HK-2 (cell line): Measurements from ENCODE around the gene RPL37A.

Experiments
- DNase-seq: peaks from one replicate; pipeline ENCODE4 v3.0.0-alpha.2; 2018; ENCODE audit not compliant: unreplicated experiment

RPL37A gene

DNA sequence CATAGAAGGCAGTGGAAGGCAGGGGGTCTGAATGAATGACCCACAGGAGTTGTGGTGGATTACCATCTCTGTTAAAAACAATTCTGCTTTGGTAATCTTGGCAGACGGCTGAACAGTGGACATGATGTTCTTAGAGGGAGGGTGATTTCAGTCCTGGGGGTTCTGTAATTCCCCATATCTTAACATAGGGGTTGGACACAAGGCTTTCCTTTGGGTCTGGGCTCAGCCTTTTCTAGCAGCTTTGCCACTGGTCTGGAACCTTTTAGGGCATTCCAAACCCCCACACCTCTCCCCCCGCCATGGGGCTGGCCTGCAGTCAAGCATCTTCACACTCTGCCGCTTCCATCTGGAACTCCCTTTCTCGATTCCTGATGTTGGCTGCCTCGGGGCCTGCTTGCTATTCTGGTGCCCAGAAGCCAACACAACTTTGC, 50.3 kb downstream of the RPL37A start:
- no peak for DNase-seq

DNA sequence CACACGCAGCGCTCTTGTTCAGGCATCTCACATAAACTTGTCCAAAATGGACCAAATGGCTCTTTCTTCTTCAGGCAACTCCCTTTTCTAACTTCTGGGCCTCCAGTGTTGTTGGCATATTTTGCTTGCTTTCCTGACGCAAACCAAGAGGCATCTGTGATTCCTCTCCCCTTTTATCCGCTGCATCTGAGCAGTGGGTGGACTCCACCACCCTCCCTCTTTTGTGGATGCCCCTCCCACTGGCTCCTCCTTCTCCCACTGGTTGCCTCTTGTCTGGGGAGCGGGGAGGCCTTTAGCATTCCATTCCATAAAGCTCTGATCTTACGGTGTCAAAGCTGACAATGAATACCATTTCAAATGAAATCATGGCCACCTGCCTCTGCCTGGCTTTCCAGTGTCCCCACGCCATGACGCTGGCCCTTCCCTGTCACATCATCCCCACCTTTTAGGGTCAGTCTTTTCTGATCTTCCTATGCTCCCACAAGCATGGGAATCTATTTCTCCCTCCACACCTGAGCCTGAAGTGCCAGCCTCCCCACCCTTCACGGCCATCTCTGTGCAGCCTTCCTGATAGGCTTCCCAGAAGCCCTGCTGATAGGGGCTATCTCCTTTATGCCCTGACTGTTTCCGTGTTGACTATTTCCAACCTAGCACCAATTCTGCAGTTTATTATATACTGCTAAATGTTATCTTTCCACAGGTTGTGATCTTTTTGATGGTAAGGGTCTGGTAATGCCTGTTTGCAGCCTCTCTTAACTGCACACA, 51.5 kb downstream of the RPL37A start:
- DNase-seq = no peak

DNA sequence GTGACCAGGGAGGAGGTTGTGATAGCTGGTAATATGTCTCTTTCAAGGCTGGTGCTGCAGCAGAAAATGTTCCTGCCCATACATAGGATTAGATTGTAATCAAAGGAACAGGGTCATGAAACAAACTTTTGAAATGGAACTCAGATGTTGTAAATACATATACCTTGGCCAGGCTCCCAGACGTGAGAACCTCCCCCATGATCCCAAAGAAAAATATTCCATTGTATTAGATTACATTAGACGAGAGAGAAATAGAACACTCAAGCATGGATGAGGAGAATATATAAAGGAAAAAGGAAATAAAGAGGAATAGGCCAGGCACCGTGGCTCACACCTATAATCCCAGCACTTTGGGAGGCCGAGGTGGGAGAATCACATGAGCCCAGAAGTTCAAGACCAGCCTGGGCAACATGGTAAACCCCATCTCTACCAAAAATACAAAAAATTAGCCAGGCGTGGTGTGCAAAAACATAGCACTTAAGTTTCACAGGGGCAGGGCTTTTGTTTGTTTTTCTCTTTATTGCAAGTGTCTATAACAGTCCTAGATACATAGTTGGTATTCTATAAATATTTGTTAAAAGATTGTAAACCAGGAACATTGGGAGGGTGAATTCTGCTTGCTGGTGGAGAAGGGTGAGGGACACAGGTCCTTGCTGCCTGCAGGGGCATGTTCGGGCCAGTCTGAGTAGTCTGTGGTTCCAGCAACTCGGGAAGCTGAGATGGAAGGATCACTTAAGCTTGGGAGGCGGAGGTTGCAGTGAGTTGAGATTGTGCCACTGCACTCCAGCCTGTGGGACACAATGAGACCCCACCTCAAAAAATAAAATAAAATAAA, 52.8 kb downstream of the RPL37A start:
- no peak for DNase-seq

DNA sequence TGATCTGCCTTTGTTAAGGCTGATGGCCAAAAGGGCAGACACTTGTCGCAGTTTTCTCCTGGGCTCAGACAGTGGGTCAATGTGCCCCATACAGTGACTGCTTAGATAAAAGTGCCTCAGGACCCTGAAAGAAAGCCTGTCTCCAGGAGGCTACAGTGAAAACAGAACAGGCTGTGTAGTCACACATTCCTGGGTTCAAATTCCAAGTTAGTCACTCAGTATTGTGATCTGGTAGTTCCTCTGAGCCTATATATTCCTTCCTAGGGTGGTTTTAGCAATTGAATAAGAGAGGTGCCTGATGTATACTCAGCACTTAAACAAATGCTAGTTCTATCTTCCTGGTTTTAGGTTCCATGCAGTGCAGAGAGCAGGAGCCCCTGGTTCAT, 54.4 kb downstream of the RPL37A start:
- no peak for DNase-seq
